ENCODE data around the gene CD72. TPM values are rescaled to one million over a fixed set of nuclear protein-coding genes. Genes with fewer than 3 reads are reported as not detected.

The CD72 gene
- total RNA-seq = 0.79 and 0.90 TPM in 2 replicates

- peak within 1 kb of the TSS; percentile 18 for H3K4me3 ChIP-seq (ENCODE audit: low read depth, low read length)
- no peak for DNase-seq (ENCODE audit: low read depth)
- no peak for TF ChIP-seq CTCF (IDR thresholded peaks at IDR 0.05; ENCODE audit: insufficient read depth, low read length, severe bottlenecking)
- no peak for FAIRE-seq
- H3K36me3 ChIP-seq (ENCODE audit: control insufficient read depth, insufficient read depth, low read length) = no peaks in the 10 kb centered on the region
- H3K27me3 ChIP-seq (ENCODE audit: control insufficient read depth, insufficient read depth, low read length) = peaks cover 4% of the 10 kb centered on the region
Observed at GRCh38 chr9:35618325-35618727, at the start of gene CD72. Gene CD72 (minus strand): TSS chr9:35618413. CDS start chr9:35618303, 110 bp downstream.

GRCh38 chr9:35667939-35668338, 49.7 kb upstream of the CD72 start:
- Histone ChIP-seq H3K4me3 (ENCODE audit: low read depth, low read length) (no peak overlapping the region), H3K36me3 (ENCODE audit: control insufficient read depth, insufficient read depth, low read length) (no peaks in the 10 kb centered on the region), H3K27me3 (ENCODE audit: control insufficient read depth, insufficient read depth, low read length) (no peaks in the 10 kb centered on the region)
- DNase-seq (ENCODE audit: low read depth) (no peak), FAIRE-seq (no peak)
- no peak for TF ChIP-seq CTCF (IDR thresholded peaks at IDR 0.05; ENCODE audit: insufficient read depth, low read length, severe bottlenecking)

- no peak for TF ChIP-seq CTCF (IDR thresholded peaks at IDR 0.05; ENCODE audit: insufficient read depth, low read length, severe bottlenecking)
- Histone ChIP-seq H3K27me3 (ENCODE audit: control insufficient read depth, insufficient read depth, low read length) (no peaks in the 10 kb centered on the region), H3K36me3 (ENCODE audit: control insufficient read depth, insufficient read depth, low read length) (no peaks in the 10 kb centered on the region), H3K4me3 (ENCODE audit: low read depth, low read length) (no peak overlapping the region)
- FAIRE-seq (no peak), DNase-seq (ENCODE audit: low read depth) (no peak)
Observed at GRCh38 chr9:35666549-35666948, 48.3 kb upstream of the CD72 start.

GRCh38 chr9:35666045-35666444, 47.8 kb upstream of the CD72 start:
- no peaks in the 10 kb centered on the region for H3K36me3 ChIP-seq (ENCODE audit: control insufficient read depth, insufficient read depth, low read length)
- TF ChIP-seq CTCF (IDR thresholded peaks at IDR 0.05; ENCODE audit: insufficient read depth, low read length, severe bottlenecking) = no peak
- DNase-seq (ENCODE audit: low read depth) = no peak

GRCh38 chr9:35665471-35665818, 47.2 kb upstream of the CD72 start:
- Histone ChIP-seq H3K27me3 (ENCODE audit: control insufficient read depth, insufficient read depth, low read length) (no peaks in the 10 kb centered on the region), H3K4me3 (ENCODE audit: low read depth, low read length) (peak overlapping the region; percentile 55), H3K36me3 (ENCODE audit: control insufficient read depth, insufficient read depth, low read length) (peaks cover 1% of the 10 kb centered on the region)
- no peak for TF ChIP-seq CTCF (IDR thresholded peaks at IDR 0.05; ENCODE audit: insufficient read depth, low read length, severe bottlenecking)
- FAIRE-seq (no peak), DNase-seq (ENCODE audit: low read depth) (no peak)

More at GRCh38 chr9:35666045-35666444, 47.8 kb upstream of the CD72 start:
- H3K4me3 ChIP-seq (ENCODE audit: low read depth, low read length) = no peak overlapping the region
- no peaks in the 10 kb centered on the region for H3K27me3 ChIP-seq (ENCODE audit: control insufficient read depth, insufficient read depth, low read length)
- no peak for FAIRE-seq

All from bronchial epithelial cell (primary cell).